GM21390 (cell line): Measurements from ENCODE around the gene SDR42E1.
"Not testable (repeated sequence)": the region's sequence is repeated elsewhere in the genome, so short reads cannot be mapped to it uniquely, and the experiment has no call there.

ENCODE experiments used
- ATAC-seq: cut with Tn5 transposase; IDR thresholded peaks from one replicate; pipeline ENCODE4 v1.9.1; 2021; ENCODE audit not compliant: unreplicated experiment

SDR42E1 gene

GRCh38 chr16:82005027-82005830 lies 6.0 kb downstream of the SDR42E1 start:
- ATAC-seq: no peak

- no peak for ATAC-seq
These were observed 6.7 kb downstream of the SDR42E1 start for GRCh38 chr16:82004601-82005000.

GRCh38 chr16:82002831-82003230 lies 8.4 kb downstream of the SDR42E1 start:
- ATAC-seq: no peak

GRCh38 chr16:81997738-81998137 lies 13.5 kb downstream of the SDR42E1 start:
- no peak for ATAC-seq

GRCh38 chr16:81996664-81997509 lies 14.4 kb downstream of the SDR42E1 start:
- ATAC-seq: no peak

- ATAC-seq: no peak
These were observed 15.6 kb downstream of the SDR42E1 start for GRCh38 chr16:81995651-81996050.

- no peak for ATAC-seq
These were observed 16.8 kb downstream of the SDR42E1 start for GRCh38 chr16:81994485-81994884.

- no peak for ATAC-seq
These were observed 18.4 kb downstream of the SDR42E1 start for GRCh38 chr16:81992859-81993258.

- no peak for ATAC-seq
These were observed 23.6 kb downstream of the SDR42E1 start for GRCh38 chr16:81987706-81988105.

GRCh38 chr16:81987121-81987520 lies 24.1 kb downstream of the SDR42E1 start:
- ATAC-seq: no peak

- ATAC-seq: not testable (repeated sequence)
These were observed 33.8 kb downstream of the SDR42E1 start for GRCh38 chr16:81977335-81977942.

- no peak for ATAC-seq
These were observed 35.6 kb downstream of the SDR42E1 start for GRCh38 chr16:81975637-81976036.

- no peak for ATAC-seq
These were observed 37.5 kb downstream of the SDR42E1 start for GRCh38 chr16:81973737-81974136.

GRCh38 chr16:81971853-81972252 lies 39.4 kb downstream of the SDR42E1 start:
- no peak for ATAC-seq

- ATAC-seq: no peak
These were observed 43.9 kb downstream of the SDR42E1 start for GRCh38 chr16:81967358-81967757.

- no peak for ATAC-seq
These were observed 46.5 kb downstream of the SDR42E1 start for GRCh38 chr16:81964808-81965207.

- ATAC-seq: no peak
These were observed 54.9 kb downstream of the SDR42E1 start for GRCh38 chr16:81956213-81956948.

- no peak for ATAC-seq
These were observed 59.7 kb downstream of the SDR42E1 start for GRCh38 chr16:81951564-81951963.

GRCh38 chr16:81946206-81946605 lies 65.1 kb downstream of the SDR42E1 start:
- ATAC-seq: no peak

- no peak for ATAC-seq
These were observed 65.6 kb downstream of the SDR42E1 start for GRCh38 chr16:81945665-81946064.

GRCh38 chr16:81942007-81942601 lies 69.2 kb downstream of the SDR42E1 start:
- ATAC-seq: no peak
